ENCODE measurements around the gene PHRF1. TPM values are rescaled to one million over a fixed set of nuclear protein-coding genes. Genes with fewer than 3 reads are reported as not detected.

The PHRF1 gene
- total and polyA plus RNA-seq, 9 donors, result 3.8 to 34.2 (median 28.8) TPM

- Histone ChIP-seq H3K27me3 (no peaks in the 10 kb centered on the region), H3K4me3 (peak overlapping the region; percentile 73), H3K4me1 (ENCODE audit: insufficient read depth) (peaks cover 24% of the 10 kb centered on the region), H3K9me3 (no peaks in the 10 kb centered on the region), H3K36me3 (no peaks in the 10 kb centered on the region), H3K27ac (peak overlapping the region in 1 of 2 donors; percentile 75)
- WGBS, 3 donors, result 0 to 1% (median 0%) methylated on average over 54 to 77 of the region's 81 CpGs
- intact Hi-C loops (cut with DNase I), result no loop called here
- DNase-seq, result peak in 1 of 5 donors; percentile 55
- TF ChIP-seq EP300 (IDR thresholded peaks at IDR 0.05) (no peak), POLR2A (IDR thresholded peaks at IDR 0.05) (peak; percentile 56)
Measured at GRCh38 chr11:575313-575995, 816 bp upstream of the PHRF1 start.

GRCh38 chr11:576811-577610, 741 bp downstream of the PHRF1 start:
- intact Hi-C loops (cut with DNase I), result no loop called here
- Histone ChIP-seq H3K36me3 (peaks cover 2% of the 10 kb centered on the region), H3K9me3 (no peaks in the 10 kb centered on the region), H3K4me3 (peak overlapping the region; percentile 80), H3K27me3 (no peaks in the 10 kb centered on the region), H3K27ac (no peak overlapping the region), H3K4me1 (ENCODE audit: insufficient read depth) (peaks cover 25% of the 10 kb centered on the region)
- peak in 2 of 5 donors; percentile 52 to 53 for DNase-seq
- WGBS, 3 donors, result 1 to 2% (median 1%) methylated on average over 28 to 48 of the region's 48 CpGs
- TF ChIP-seq EP300 (IDR thresholded peaks at IDR 0.05) (no peak), POLR2A (IDR thresholded peaks at IDR 0.05) (no peak)
- TF ChIP-seq, protein P1, sequence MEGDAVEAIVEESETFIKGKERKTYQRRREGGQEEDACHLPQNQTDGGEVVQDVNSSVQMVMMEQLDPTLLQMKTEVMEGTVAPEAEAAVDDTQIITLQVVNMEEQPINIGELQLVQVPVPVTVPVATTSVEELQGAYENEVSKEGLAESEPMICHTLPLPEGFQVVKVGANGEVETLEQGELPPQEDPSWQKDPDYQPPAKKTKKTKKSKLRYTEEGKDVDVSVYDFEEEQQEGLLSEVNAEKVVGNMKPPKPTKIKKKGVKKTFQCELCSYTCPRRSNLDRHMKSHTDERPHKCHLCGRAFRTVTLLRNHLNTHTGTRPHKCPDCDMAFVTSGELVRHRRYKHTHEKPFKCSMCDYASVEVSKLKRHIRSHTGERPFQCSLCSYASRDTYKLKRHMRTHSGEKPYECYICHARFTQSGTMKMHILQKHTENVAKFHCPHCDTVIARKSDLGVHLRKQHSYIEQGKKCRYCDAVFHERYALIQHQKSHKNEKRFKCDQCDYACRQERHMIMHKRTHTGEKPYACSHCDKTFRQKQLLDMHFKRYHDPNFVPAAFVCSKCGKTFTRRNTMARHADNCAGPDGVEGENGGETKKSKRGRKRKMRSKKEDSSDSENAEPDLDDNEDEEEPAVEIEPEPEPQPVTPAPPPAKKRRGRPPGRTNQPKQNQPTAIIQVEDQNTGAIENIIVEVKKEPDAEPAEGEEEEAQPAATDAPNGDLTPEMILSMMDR (IDR thresholded peaks at IDR 0.05), result no peak

DNA sequence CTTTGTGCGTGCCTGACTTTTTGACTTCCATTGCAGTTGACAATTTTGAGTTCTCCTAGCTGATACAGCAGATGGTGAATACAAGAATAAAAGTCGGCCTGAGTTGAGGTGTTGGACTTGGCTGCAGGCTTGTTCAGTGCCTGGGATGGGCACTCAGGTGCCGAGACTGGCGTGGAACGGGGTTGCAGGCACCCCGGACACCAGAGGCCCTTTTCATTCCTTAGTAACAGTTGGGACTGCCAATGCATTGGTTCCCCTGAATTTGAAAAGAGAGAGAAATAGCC, 1.3 kb downstream of the PHRF1 start:
- peaks cover 2% of the 10 kb centered on the region for H3K36me3 ChIP-seq
- H3K4me3 ChIP-seq, result peak overlapping the region; percentile 80
- H3K27me3 ChIP-seq, result no peaks in the 10 kb centered on the region
- intact Hi-C loops (cut with DNase I), result no loop called here
- TF ChIP-seq, protein P1 (IDR thresholded peaks at IDR 0.05), result no peak
- no peak for TF ChIP-seq EP300 (IDR thresholded peaks at IDR 0.05)
- no peak for TF ChIP-seq POLR2A (IDR thresholded peaks at IDR 0.05)
- no peak for DNase-seq
- no peaks in the 10 kb centered on the region for H3K9me3 ChIP-seq
- no peak overlapping the region for H3K27ac ChIP-seq
- 27 to 46% (median 30%) methylated on average over 6 of the region's 6 CpGs for WGBS, 3 donors
- H3K4me1 ChIP-seq (ENCODE audit: insufficient read depth), result peaks cover 25% of the 10 kb centered on the region

GRCh38 chr11:578276-579035, 2.2 kb downstream of the PHRF1 start:
- intact Hi-C loops (cut with DNase I), result no loop called here
- Histone ChIP-seq H3K4me1 (ENCODE audit: insufficient read depth) (peaks cover 25% of the 10 kb centered on the region), H3K27ac (no peak overlapping the region), H3K4me3 (no peak overlapping the region), H3K36me3 (peaks cover 2% of the 10 kb centered on the region), H3K9me3 (no peaks in the 10 kb centered on the region), H3K27me3 (no peaks in the 10 kb centered on the region)
- TF ChIP-seq EP300 (IDR thresholded peaks at IDR 0.05), result no peak
- no peak for TF ChIP-seq POLR2A (IDR thresholded peaks at IDR 0.05)
- TF ChIP-seq, protein P1 (IDR thresholded peaks at IDR 0.05), result no peak
- DNase-seq, result no peak
- WGBS, 3 donors, result 66 to 75% (median 68%) methylated on average over 21 of the region's 21 CpGs

Data from ovary (tissue), 9 donors.